GM18507 (cell line): ENCODE results near the gene DNAH7.

Experiments used
- DNase-seq: peaks from one replicate; pipeline ENCODE4 v3.0.0; 2011; ENCODE audit warnings: low read depth; ENCODE audit not compliant: insufficient read length; ENCODE audit errors: extremely low spot score
- FAIRE-seq: peaks from 2 replicates; lab custom pipeline; 2011; peaks lifted over from hg19 to GRCh38; lab: Jason Lieb, UNC

Gene DNAH7

DNA sequence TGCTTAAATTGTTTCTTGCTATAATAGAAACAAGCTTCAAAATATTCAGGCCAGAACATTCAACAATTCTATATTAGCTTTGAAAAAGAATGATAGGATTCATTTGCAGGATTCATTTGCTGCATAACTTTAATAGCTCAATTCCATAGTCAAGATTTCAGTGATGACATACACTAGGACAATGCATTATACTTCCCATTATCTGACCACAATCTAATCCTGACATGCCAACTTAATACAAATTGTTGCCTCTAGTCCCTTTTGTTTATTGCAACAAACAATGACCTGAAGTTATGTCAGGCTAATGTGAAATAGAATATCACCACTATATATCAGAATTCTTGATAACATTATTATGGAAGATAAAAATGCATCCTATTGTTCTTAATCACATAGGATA lies 169.4 kb downstream of the DNAH7 start:
- no peak for FAIRE-seq

DNA sequence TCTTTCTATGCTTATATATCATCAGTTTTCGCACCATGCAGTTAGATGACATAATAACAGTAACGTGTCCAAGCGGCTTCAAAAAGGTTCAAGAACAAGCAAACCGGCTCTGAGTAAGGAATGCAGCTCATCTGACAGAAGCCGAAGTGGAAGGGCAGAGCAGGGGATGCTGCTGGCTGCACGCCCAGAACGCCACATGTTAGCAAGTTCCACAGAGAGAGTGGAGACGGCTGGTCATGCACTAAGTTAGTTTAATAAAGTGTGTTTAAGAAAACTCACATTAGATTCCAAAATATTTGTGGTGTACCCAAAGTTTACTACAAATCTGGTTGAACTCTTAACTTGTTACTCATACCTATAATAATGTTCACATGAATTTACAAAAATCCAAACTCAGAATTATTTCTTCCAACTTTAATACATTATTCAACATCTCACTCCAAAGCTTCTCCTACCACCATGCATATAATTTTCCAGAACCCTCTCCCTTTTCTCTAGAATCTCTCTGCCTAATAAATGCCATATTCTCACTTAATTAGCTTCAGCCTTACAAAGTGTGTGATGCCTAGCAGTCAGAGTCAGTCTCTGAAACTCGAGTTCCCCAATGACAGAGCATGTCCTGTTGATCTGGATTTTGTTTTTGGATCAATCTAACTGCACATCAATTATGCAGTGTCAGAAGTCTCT lies 170.0 kb downstream of the DNAH7 start:
- FAIRE-seq: no peak
- no peak for DNase-seq

More for the DNA sequence above, 169.4 kb downstream of the DNAH7 start:
- DNase-seq: no peak

DNA sequence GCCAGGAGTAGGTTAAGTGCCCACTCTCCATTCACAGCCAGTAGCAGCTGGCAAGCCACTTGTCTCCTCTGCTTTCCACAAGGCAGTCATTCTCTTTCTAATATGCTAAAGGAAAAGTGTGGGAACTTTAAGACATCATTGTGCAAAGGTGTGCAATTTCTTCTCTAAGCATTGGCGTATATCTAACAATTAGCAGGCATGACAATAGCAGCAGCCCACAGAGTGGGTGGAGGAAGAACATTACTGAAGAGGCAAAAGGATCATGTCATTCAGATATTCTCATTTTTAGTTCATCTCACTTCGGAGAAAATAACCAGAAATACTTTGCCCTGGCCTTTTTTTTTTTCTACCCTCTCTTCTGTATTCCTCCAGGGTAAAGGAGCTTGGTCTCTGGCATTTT lies 177.6 kb downstream of the DNAH7 start:
- FAIRE-seq (no peak), DNase-seq (no peak)

DNA sequence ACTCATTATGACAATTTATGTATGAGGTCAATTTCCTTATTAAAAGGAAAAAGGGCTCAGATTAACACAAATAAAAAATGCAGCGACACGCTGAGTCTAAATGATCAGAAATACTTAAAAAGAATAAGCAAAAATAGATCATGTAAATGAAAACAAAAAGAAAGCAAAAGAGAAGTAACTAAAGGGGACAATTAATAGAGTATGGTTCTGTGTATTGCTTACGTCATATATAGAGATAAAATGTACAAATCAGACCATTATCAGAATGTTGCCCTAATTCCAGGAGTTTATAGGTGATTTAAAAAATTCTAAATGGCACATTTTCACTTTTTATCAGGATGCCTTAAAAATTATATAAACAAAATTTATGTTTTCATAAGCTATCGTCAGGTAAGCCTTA lies 189.5 kb downstream of the DNAH7 start:
- FAIRE-seq: no peak
- no peak for DNase-seq

DNA sequence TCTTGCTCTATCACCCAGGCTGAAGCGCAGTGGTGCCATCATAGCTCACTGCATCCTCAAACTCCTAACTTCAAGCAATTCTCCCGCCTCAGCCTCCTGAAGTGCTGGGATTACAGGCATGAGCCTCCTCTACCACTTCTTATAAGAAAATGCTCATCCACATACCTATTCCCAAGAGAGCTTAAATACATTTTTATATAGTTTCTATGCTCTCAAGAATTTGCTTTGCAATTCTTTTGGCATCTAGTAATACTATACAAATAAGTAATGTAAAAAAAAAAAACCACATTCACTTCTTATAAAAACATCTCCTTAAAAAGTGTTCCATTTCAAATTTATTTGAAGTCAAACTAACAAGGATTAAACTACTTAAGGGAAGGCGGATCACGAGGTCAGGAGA lies 197.3 kb downstream of the DNAH7 start:
- no peak for FAIRE-seq

DNA sequence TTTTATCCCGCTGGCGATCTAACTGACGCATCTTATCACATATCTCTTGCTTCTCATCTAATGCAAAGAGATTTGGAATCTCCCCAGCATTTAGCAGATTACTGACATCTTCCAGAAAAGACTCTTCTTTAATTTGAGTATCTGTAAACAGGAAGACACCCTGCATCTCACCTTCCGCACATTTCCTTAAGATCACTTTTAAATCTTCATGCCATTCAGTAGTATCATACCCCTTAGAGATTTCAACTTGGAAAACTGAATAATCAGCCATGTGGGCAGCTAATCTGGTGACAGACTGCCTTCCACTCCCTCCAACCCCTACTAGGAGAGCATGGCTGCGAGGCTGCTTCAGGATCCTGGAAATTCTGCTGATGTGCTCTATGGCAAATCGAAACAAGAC lies 204.3 kb downstream of the DNAH7 start:
- DNase-seq (no peak), FAIRE-seq (no peak)

More for the DNA sequence above, 197.3 kb downstream of the DNAH7 start:
- DNase-seq: no peak

DNA sequence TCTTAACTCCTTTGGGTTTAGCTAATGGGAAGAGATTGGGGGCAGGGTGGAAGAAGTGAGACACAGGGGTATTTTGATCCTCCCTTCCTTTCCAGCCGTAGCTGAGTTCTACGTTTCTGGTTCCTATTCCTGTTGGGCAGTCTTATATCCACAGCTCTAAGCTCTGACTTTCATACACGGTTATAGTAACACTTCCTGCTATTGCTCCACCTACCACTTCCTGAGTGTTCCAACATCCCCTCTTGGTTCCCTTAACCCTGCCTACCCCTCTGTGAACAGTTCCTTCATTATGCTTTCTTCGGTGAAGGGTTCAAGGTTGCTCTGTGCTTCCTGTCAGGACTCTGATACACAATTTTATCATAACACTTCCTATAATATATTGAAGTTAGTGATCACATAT lies 205.1 kb downstream of the DNAH7 start:
- DNase-seq: no peak
- FAIRE-seq: no peak

DNA sequence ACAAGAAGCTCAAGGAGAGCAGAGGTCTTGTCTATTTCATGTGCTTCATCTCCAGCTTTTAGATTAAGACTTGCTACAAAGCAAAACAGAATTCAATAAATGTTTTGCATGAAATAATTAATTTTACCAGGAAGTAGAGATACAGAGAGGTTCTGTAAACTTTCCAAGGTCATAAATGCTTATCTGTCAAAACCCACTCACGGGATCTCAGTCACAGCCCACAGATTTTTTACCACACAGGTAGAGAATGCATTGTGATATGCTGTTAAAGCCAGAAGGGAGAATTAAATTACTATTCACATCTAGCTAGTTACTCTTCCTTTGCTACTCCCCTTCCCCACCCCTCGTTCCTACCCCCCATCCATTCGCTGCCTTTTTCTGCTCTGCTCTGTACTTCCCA lies 205.5 kb downstream of the DNAH7 start:
- no peak for FAIRE-seq
- no peak for DNase-seq

DNA sequence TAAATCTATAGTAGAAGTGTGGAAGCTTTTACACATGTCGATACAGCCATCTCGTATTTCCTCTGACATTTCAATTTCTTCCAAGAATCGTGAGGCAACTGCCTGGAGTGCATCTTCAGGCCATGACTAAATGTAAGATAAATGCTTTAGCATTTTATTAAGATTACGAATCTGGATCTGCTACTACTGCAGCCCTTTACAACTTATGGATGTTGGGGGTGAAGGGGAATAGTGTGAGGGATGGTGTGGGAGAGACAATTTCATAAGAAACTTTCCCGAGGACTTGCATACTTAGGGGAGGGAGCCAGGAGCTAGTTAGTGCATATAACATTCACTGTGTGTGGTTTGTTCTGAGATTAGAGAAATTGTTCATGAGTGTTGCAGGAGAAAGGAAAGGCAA lies 206.8 kb downstream of the DNAH7 start:
- DNase-seq (no peak), FAIRE-seq (no peak)

DNA sequence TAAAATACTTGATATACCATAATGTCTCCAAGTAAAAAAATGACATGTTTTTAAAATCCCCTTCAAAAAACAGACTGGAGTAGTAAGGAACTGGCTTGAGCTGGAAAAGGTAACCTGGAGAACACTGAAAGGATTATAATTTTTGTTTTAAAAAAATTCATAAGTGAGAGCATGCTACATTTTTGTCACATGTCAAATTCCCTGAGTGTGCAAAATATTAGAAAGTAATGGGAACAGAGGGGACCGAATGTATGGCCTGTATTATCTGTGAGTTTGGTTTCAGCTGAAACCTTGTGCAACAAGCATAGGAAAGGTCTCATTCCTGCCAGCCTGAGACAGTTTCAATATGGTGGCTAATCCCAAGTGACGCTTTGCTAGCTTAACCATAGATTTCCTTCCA lies 209.1 kb downstream of the DNAH7 start:
- DNase-seq: no peak
- no peak for FAIRE-seq

DNA sequence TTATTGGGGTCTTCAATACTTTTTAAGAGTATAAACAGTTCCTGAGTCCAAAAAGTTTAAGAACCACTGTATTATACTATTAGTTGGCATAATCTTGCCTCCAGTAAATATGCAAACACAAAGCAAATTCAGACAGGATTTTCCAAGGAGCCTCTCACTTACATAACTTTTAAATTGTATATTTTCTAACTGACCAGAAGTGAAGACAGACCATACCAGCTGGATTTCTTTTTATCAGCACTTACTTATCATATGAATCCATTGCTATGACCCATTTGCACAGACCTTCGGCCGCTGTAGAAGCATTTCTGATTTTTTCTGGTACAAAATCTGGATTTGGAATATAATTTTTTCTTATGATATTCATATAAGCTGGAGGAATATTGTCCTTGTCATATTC lies 211.5 kb downstream of the DNAH7 start:
- DNase-seq (no peak), FAIRE-seq (no peak)

DNA sequence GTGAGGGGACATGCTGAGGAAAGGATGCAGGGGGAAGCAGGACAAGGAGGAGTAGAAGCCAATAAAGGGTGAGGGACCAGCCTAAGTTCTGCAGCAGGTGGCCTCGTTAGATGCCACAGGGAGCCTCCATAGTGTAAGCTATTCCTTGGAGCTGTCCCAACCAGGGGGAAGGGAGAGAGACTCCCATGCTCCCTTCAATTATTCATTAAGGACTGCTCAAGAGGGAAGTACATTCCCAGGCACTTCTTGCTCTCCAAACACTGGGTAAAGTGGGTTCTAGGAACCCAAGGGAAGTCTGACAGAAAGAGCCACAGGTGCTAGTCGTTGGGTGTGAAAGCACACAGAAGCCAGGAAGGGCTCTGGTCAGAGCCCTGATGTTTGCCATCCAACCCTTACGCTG lies 217.9 kb downstream of the DNAH7 start:
- FAIRE-seq (no peak), DNase-seq (no peak)

DNA sequence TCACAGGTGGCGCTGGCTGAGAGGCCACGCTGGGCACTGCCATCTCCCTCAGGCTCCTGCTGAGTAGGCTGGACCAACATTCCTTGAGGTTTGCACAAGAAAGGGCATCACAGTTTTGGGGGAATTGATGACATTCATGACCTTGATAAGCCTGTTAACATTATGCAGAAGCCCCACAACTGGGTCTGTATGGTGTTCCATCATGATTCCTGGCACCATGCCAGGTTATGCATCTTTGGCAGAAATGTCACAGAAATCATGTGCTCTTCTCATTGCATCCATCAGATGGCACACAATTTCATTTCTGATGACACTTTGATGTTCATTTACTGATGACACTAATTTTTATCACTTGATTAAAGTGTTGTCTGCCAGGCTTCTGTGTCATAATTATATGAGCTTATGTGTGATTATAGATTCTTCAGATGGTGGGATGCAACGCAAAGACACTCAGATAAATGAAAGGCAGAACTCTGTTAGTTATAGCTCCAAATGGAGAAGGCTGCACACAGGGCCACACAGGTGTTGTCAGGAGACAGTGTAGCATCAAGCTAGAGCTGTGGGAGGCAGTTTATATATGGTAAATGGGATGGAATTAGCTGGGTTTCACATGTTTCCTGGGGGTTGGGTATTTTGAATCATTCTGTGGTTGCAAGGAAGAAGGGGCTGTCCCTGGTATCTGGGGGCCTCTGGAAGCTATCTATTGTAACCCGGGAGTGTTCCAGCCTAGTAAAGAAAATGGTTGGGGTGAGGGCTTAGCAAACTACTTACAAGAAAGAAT lies 220.3 kb downstream of the DNAH7 start:
- DNase-seq: no peak
- no peak for FAIRE-seq

DNA sequence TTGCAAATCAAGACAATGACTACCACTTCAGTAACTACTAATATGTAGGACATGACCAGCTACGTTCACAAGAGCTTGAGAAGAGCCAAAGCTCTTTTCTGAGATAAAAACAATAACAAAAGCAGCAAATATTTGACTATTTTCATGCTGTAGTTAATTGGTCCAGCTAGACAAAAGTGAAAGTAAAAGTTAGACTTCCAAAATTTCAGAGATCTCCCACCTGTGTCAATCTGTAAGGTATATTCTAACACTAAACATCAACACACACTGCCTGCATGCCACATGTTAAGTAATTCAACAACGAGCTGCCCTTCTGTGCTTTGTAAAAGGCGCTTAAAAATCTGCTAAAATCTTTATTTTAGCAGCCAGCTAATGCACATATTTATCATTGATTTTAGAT lies 225.7 kb downstream of the DNAH7 start:
- FAIRE-seq: peak; percentile 45
- no peak for DNase-seq

DNA sequence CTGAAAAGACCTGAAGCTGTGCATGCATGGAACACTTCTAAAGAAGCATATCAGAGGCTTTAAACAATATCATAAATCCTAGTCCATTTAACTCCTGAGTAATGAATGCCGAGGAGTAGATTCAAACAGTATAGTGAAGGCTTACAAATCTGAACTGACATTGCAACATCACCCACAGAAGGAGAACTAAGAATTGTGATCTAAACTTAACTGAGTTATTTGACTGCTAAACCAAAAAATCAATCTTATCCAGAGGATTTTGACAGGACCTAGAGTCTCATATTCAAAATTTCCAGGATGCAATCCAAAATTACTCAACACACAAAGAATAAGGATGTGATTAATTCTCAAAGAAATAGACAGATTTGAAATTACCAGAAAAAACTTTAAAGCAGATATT lies 230.6 kb downstream of the DNAH7 start:
- FAIRE-seq: no peak
- no peak for DNase-seq

DNA sequence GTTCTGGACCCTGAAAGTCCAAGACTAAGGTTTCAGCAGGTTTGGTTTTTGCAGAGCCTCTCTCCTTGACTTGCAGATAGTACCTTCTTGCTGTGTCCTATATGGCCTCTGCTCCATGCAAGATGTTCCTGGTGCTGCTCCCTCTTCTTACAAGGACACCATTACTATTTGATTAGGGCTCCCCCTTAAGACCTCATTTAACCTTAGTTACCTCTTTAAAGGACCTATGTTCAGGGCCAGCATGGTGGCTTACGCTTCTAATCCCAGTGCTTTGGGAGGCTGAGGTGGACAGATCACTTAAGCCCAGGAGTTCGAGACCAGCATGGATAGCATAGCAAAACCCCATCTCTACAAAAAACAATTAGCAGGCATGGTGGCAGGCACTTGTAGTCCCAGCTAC lies 232.6 kb downstream of the DNAH7 start:
- FAIRE-seq: no peak
- no peak for DNase-seq

DNA sequence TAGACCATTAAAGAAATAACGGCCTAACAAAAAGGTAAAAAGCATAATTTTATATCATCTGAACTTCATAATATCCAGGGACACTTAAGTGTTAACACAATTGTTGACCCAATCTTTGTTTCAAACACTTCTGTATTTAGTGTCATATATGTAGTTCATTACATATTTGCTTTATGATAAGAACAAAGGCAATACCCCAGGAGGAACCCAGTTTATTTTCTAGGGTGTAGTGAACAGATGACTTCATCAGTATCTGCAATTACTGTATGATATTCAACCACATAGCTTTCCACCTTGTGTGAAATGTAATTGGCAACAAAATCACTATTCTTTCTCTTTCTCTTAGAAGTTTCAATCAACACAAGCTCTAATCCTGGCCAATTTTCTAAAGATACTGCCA lies 233.8 kb downstream of the DNAH7 start:
- FAIRE-seq (no peak), DNase-seq (no peak)

DNA sequence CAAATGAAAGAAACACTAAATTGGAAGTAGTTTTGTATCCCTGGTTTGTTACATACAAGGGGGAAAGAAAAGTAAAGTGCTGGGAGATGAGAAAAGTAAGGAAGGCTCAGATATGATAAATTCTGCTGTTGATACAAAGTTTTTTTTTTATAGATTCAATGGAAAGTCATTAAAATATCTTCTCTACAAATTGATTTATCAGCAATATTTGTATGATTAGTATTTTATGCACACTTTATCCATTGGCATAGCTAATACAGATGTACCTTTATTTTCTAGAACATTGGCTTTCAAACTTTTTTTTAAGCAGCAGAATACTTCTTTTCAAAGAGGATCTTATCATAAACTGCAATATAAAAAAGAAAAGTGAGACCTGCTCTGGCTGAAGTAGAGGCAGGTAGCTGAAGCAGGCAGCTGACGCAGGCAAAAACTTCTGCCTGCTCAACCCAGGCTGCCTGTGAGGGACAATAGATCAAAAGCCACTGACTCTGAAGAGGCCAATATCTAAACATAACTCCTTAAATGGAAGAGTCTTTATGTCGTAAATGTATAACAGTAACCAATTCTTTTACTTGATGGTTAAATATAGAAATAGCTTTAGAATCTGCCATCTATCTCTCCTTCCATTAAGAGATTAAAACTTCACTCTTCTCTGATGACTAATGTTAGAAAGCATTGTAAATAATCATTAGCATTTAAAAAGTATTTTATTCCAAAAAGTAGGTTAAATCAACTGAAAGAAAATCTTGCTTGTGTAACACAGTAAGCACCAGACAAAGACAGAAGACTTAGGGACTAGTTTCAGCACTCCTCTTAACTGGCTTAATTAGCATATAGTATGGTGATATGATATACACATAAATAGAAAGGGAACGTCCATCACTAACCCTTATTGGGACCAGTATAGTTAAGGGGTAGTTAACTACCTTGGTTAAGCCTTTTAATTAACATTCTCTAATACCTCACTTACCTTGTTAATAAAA lies 237.4 kb downstream of the DNAH7 start:
- DNase-seq (no peak), FAIRE-seq (no peak)

DNA sequence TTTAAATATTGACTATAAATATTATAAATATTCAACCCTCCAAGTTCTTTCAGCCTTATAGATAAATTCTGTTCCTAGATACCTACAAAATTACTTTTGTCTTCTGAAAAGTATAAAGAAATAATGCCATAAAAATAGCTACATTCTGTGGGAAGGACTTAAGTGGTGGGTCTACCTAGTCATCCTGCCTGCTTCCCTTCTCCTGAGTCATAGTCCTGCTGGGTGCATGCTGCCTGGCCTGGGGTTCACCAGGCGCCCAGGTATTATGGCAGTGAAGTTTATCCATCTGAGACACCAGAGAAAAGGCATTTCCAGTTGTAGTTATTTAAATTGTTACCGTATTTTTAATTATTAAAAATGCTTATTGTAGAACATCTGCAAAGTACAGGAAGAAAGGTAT lies 244.2 kb downstream of the DNAH7 start:
- FAIRE-seq (no peak), DNase-seq (no peak)

DNA sequence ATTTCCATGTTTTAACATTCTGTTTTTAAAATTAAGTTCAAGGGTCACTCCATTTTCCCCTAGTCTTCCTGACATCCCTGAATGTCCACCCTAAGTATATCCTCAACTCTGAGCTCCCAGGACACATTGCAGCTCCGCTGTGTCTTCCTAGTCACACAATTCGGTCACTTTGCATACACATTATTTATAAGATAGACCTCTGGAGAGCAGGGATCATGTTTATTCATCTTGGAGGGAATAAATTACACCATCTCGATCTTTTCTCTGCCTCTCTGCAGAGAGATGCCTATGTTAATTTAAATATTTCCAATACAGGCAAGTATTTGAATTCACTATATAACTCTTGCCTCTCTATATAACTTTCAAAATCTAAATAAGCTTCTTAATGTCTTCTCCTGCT lies 245.4 kb downstream of the DNAH7 start:
- FAIRE-seq (no peak), DNase-seq (no peak)
